K562 (cell line): ENCODE results near the gene CCT5. TPM values are rescaled to one million over a fixed set of nuclear protein-coding genes. Genes with fewer than 3 reads are reported as not detected.
A peak's percentile ranks its signal among the peaks of the same experiment; 100 is the strongest.

Experiments used
- ATF3 ChIP-seq, 2 experiments: fragments of 450-650 bp in 1 of 2; sonication (generic) in 1 of 2; formaldehyde crosslinking in 1 of 2; IDR thresholded peaks in 1 of 2; conservative IDR thresholded peaks in 1 of 2; 2 replicates each; pipeline versions ENCODE4 v1.6.1 to v1.8.1; 2016 to 2023; ENCODE audit warnings: mild to moderate bottlenecking in 2 of 2, moderate library complexity in 2 of 2, inconsistent platforms in 1 of 2, missing genetic modification reagents in 1 of 2
- BRF1 ChIP-seq: IDR thresholded peaks from 3 replicates; pipeline ENCODE4 v1.6.1; 2011; ENCODE audit warnings: borderline replicate concordance, mild to moderate bottlenecking; ENCODE audit not compliant: insufficient read length; ENCODE audit errors: extremely low read depth
- DEAF1 ChIP-seq: fragments of 450-650 bp; formaldehyde crosslinking; IDR thresholded peaks from 2 replicates; pipeline ENCODE4 v1.4.0; 2020; ENCODE audit warnings: mild to moderate bottlenecking, moderate library complexity
- ELK1 ChIP-seq: sonication (generic); formaldehyde crosslinking; IDR thresholded peaks from 2 replicates; pipeline ENCODE4 v1.8.1; 2022; ENCODE audit warnings: missing genetic modification reagents
- FOXP1 ChIP-seq: sonication (generic); formaldehyde crosslinking; IDR thresholded peaks from 2 replicates; pipeline ENCODE4 v1.8.0; 2022; ENCODE audit warnings: mild to moderate bottlenecking, missing genetic modification reagents
- GATAD2A ChIP-seq: fragments of 450-650 bp; IDR thresholded peaks from 2 replicates; pipeline ENCODE4 v1.6.1; 2017
- HIVEP1 ChIP-seq: fragments of 250-450 bp; sonication (Bioruptor Pico); IDR thresholded peaks from 2 replicates; pipeline ENCODE4 v1.4.0; 2020; ENCODE audit warnings: mild to moderate bottlenecking
- KLF13 ChIP-seq: fragments of 450-650 bp; IDR thresholded peaks from 2 replicates; pipeline ENCODE4 v1.6.1; 2016; ENCODE audit warnings: missing genetic modification characterization, low read depth, mild to moderate bottlenecking, missing compliant biosample characterization, moderate library complexity, borderline replicate concordance
- MNT ChIP-seq, 2 experiments: fragments of 450-650 bp; conservative IDR thresholded peaks; 2 replicates each; pipeline ENCODE4 v1.6.1; 2017; ENCODE audit warnings: mild to moderate bottlenecking in 2 of 2, moderate library complexity in 2 of 2
- NCOA4 ChIP-seq: fragments of 450-650 bp; IDR thresholded peaks from 2 replicates; pipeline ENCODE4 v1.6.1; 2018; ENCODE audit warnings: mild to moderate bottlenecking; ENCODE audit not compliant: partially characterized antibody
- POLR2AphosphoS5 ChIP-seq: IDR thresholded peaks from 2 replicates; pipeline ENCODE4 v1.6.1; 2011; ENCODE audit warnings: mild to moderate bottlenecking, low read depth, low read length, moderate library complexity; ENCODE audit not compliant: control insufficient read depth, insufficient read depth
- SFPQ ChIP-seq: fragments of 200-400 bp; formaldehyde crosslinking; IDR thresholded peaks from 2 replicates; pipeline ENCODE4 v1.6.1; 2017; ENCODE audit warnings: mild to moderate bottlenecking, low read depth, low read length, moderate library complexity
- SNRNP70 ChIP-seq: fragments of 200-400 bp; formaldehyde crosslinking; optimal IDR thresholded peaks from 2 replicates; pipeline ENCODE3; 2017; ENCODE audit warnings: low read depth, low read length
- TEAD1 ChIP-seq, 2 experiments: fragments of 450-650 bp in 1 of 2; sonication (generic) in 1 of 2; formaldehyde crosslinking; IDR thresholded peaks; 2 replicates each; pipeline versions ENCODE4 v1.4.0 to v1.8.0; 2020 to 2022; ENCODE audit warnings: mild to moderate bottlenecking in 2 of 2, missing genetic modification reagents in 1 of 2
- WHSC1 ChIP-seq: IDR thresholded peaks from one replicate; pipeline ENCODE4 v1.6.1; 2012; ENCODE audit warnings: low read length, control low read depth, inconsistent platforms
- ZEB2 ChIP-seq: fragments of 450-650 bp; IDR thresholded peaks from 2 replicates; pipeline ENCODE4 v1.6.1; 2016
- ZNF175 ChIP-seq: fragments of 200-800 bp; sonication (Bioruptor generic); IDR thresholded peaks from 2 replicates; pipeline ENCODE4 v1.6.1; 2016; ENCODE audit warnings: low read depth, mild to moderate bottlenecking, missing genetic modification characterization, missing compliant biosample characterization
- ZNF311 ChIP-seq: fragments of 250-450 bp; sonication (Bioruptor Pico); IDR thresholded peaks from 2 replicates; pipeline ENCODE4 v1.4.0; 2020; ENCODE audit warnings: mild to moderate bottlenecking, moderate library complexity
- ZNF431 ChIP-seq: sonication (generic); formaldehyde crosslinking; IDR thresholded peaks from 2 replicates; pipeline ENCODE4 v1.8.0; 2022; ENCODE audit warnings: mild to moderate bottlenecking, missing genetic modification reagents
- ZSCAN32 ChIP-seq: fragments of 450-650 bp; formaldehyde crosslinking; IDR thresholded peaks from 2 replicates; pipeline ENCODE4 v1.4.0; 2020; ENCODE audit warnings: mild to moderate bottlenecking, moderate library complexity
- polyA plus RNA-seq, 8 experiments: library from polyadenylated mRNA; depleted of rRNA in 4 of 8; stranded (reverse) in 5 of 8; unstranded in 3 of 8; fragments of >200 nt; fragmentation: Nextera tagmentation in 2 of 8; fragmentation: Illumina TruSeq in 1 of 8; extraction: Ambion mirVana in 2 of 8; extraction: Trizol in 1 of 8; gene quantifications; 2 replicates each; pipeline versions ENCODE4 v1.2.1 to v1.2.3, GENCODE V29; 2011 to 2014; ENCODE audit warnings: inconsistent platforms in 1 of 8, missing spikeins in 1 of 8
- total RNA-seq, 7 experiments: library from RNA; depleted of rRNA in 6 of 7; stranded (reverse); fragments of >200 nt in 6 of 7; fragmentation: Illumina TruSeq in 2 of 7; extraction: Trizol in 2 of 7; gene quantifications; 2 replicates each; pipeline versions ENCODE4 v1.2.1 to v1.2.3, GENCODE V29; 2011 to 2021; ENCODE audit warnings: low replicate concordance in 1 of 7

CCT5 gene
- total and polyA plus RNA-seq, 9 of the 15 experiments (the other 6 are each of a cell fraction or from before 2014, with no cell fraction given): 782 to 1,606 (median 1,153) TPM

GRCh38 chr5:10301842-10302610 lies 51.9 kb downstream of the CCT5 start (continued):
- TF ChIP-seq ELK1 (CRISPR knock-in tag): no peak
- no peak for TF ChIP-seq FOXP1 (CRISPR knock-in tag)
- no peak; a peak in 1 of 4 replicates for TF ChIP-seq MNT (conservative IDR thresholded peaks at IDR 0.05)
- no peak for TF ChIP-seq ZSCAN32 (CRISPR knock-in tag)
- TF ChIP-seq WHSC1: no peak
- TF ChIP-seq ATF3 (IDR thresholded peaks at IDR 0.05): no peak
- no peak for TF ChIP-seq ATF3 (CRISPR knock-in tag; conservative IDR thresholded peaks at IDR 0.05)
- TF ChIP-seq DEAF1 (CRISPR knock-in tag): no peak
- no peak for TF ChIP-seq GATAD2A
- no peak for TF ChIP-seq SFPQ
- no peak for TF ChIP-seq NCOA4
- TF ChIP-seq ZEB2: no peak
- TF ChIP-seq POLR2AphosphoS5: no peak
- TF ChIP-seq TEAD1 (CRISPR knock-in tag; IDR thresholded peaks at IDR 0.05): no peak
- TF ChIP-seq HIVEP1 (CRISPR knock-in tag): no peak
- TF ChIP-seq ZNF431 (CRISPR knock-in tag): no peak
- TF ChIP-seq ZNF311 (CRISPR knock-in tag): peak; percentile 68; the same call in 1 of the 2 replicates
- TF ChIP-seq ZNF175 (CRISPR knock-in tag): peak; percentile 35; the same call in 1 of the 2 replicates
- no peak for TF ChIP-seq KLF13
- TF ChIP-seq SNRNP70: no peak
- no peak for TF ChIP-seq BRF1
